Endodermal cell (in vitro differentiated cells): ENCODE data around the gene SH3BP4. TPM values are rescaled to one million over a fixed set of nuclear protein-coding genes. Genes with fewer than 3 reads are reported as not detected.

Experiments
- DNase-seq: peaks from one replicate; pipeline ENCODE4 v3.0.0-alpha.2; 2017
- H3K27ac ChIP-seq: 2 replicates; pipeline ENCODE4 v1.5.1; 2013; ENCODE audit warnings: mild to moderate bottlenecking, low read depth, low read length, moderate library complexity
- H3K27me3 ChIP-seq: 2 replicates; pipeline ENCODE4 v1.6.1; 2013; ENCODE audit warnings: mild to moderate bottlenecking, low read length, moderate library complexity; ENCODE audit not compliant: insufficient read depth, control insufficient read depth, poor library complexity, severe bottlenecking
- H3K36me3 ChIP-seq: 2 replicates; pipeline ENCODE4 v1.7.0; 2013; ENCODE audit warnings: mild to moderate bottlenecking, low read length, moderate library complexity; ENCODE audit not compliant: control insufficient read depth, insufficient read depth
- H3K4me1 ChIP-seq: one replicate; pipeline ENCODE4 v1.7.0; 2013; ENCODE audit warnings: low read length; ENCODE audit not compliant: control insufficient read depth, insufficient read depth
- H3K4me3 ChIP-seq: 2 replicates; pipeline ENCODE4 v1.5.1; 2013; ENCODE audit warnings: mild to moderate bottlenecking, low read length, moderate library complexity
- H3K9ac ChIP-seq: 2 replicates; pipeline ENCODE4 v1.6.1; 2013; ENCODE audit warnings: mild to moderate bottlenecking, low read length, moderate library complexity; ENCODE audit not compliant: poor library complexity, severe bottlenecking; ENCODE audit errors: extremely low read depth
- H3K9me3 ChIP-seq: 2 replicates; pipeline ENCODE4 v1.6.1; 2013; ENCODE audit warnings: mild to moderate bottlenecking, low read length, moderate library complexity; ENCODE audit not compliant: control insufficient read depth
- H3K27ac Mint-ChIP-seq: 2 replicates; pipeline ENCODE4 v1.8.0; 2020; ENCODE audit warnings: mixed read lengths
- H3K27me3 Mint-ChIP-seq: 2 replicates; pipeline ENCODE4 v1.8.0; 2021; ENCODE audit warnings: mild to moderate bottlenecking, mixed read lengths; ENCODE audit not compliant: insufficient read depth
- H3K36me3 Mint-ChIP-seq: 2 replicates; pipeline ENCODE4 v1.8.0; 2020; ENCODE audit warnings: low read depth, mixed read lengths
- H3K4me1 Mint-ChIP-seq: 2 replicates; pipeline ENCODE4 v1.8.0; 2020; ENCODE audit warnings: mixed read lengths
- H3K4me3 Mint-ChIP-seq: 2 replicates; pipeline ENCODE4 v1.8.0; 2020; ENCODE audit warnings: mild to moderate bottlenecking, moderate library complexity, mixed read lengths
- H3K9me3 Mint-ChIP-seq: 2 replicates; pipeline ENCODE4 v1.8.0; 2020; ENCODE audit warnings: mild to moderate bottlenecking, mixed read lengths
- WGBS, 2 experiments: methylation state at CpG; one replicate each; pipeline versions ENCODE4 v1.1.5 to v1.1.7; 2013; ENCODE audit warnings: missing lambda C conversion rate in 2 of 2, mixed read lengths in 1 of 2; ENCODE audit not compliant: insufficient coverage in 1 of 2, insufficient read length in 1 of 2; 5-methylcytosine and 5-hydroxymethylcytosine counted together
- total RNA-seq, 2 donors: library from RNA; stranded (reverse); fragmentation: NEBNext Ultra II Directional in 1 of 2; extraction: Animal tissue kit (Norgen Biotek cat#: 25700) in 1 of 2; gene quantifications; 2 replicates in 1 of 2; 3 replicates in 1 of 2; pipeline ENCODE4 v1.2.1, GENCODE V29; 2021
- TF ChIP-seq, protein P1 (sequence below): fragments of 200-600 bp; sonication (generic); conservative IDR thresholded peaks from 2 replicates; pipeline ENCODE4 v1.5.0; 2021; ENCODE audit warnings: antibody characterized with exemption, mild to moderate bottlenecking

The SH3BP4 gene
- total RNA-seq, 2 donors from 2014 or later: 49.1 to 53.4 TPM

- Mint-ChIP-seq H3K4me1 (peaks cover 69% of the 10 kb centered on the region), H3K27ac (peak overlapping the region; percentile 86), H3K36me3 (peaks cover 31% of the 10 kb centered on the region), H3K4me3 (no peak overlapping the region), H3K9me3 (no peaks in the 10 kb centered on the region), H3K27me3 (no peaks in the 10 kb centered on the region)
- Histone ChIP-seq H3K9me3 (no peaks in the 10 kb centered on the region), H3K27ac (no peak overlapping the region), H3K9ac (no peak overlapping the region), H3K36me3 (peaks cover 46% of the 10 kb centered on the region), H3K4me1 (peaks cover 29% of the 10 kb centered on the region), H3K27me3 (no peaks in the 10 kb centered on the region), H3K4me3 (no peak overlapping the region)
- no peak for DNase-seq
- 93 to 97% methylated on average over 5 to 6 of the region's 6 CpGs for WGBS, 2 experiments
- TF ChIP-seq, protein P1, sequence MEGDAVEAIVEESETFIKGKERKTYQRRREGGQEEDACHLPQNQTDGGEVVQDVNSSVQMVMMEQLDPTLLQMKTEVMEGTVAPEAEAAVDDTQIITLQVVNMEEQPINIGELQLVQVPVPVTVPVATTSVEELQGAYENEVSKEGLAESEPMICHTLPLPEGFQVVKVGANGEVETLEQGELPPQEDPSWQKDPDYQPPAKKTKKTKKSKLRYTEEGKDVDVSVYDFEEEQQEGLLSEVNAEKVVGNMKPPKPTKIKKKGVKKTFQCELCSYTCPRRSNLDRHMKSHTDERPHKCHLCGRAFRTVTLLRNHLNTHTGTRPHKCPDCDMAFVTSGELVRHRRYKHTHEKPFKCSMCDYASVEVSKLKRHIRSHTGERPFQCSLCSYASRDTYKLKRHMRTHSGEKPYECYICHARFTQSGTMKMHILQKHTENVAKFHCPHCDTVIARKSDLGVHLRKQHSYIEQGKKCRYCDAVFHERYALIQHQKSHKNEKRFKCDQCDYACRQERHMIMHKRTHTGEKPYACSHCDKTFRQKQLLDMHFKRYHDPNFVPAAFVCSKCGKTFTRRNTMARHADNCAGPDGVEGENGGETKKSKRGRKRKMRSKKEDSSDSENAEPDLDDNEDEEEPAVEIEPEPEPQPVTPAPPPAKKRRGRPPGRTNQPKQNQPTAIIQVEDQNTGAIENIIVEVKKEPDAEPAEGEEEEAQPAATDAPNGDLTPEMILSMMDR: no peak
Observed at GRCh38 chr2:235006986-235007385, 55.2 kb downstream of the SH3BP4 start.

GRCh38 chr2:235007664-235008457, 56.0 kb downstream of the SH3BP4 start:
- peaks cover 23% of the 10 kb centered on the region for H3K36me3 Mint-ChIP-seq
- Histone ChIP-seq H3K4me1 (peaks cover 29% of the 10 kb centered on the region), H3K9ac (no peak overlapping the region), H3K27me3 (no peaks in the 10 kb centered on the region), H3K9me3 (no peaks in the 10 kb centered on the region), H3K4me3 (no peak overlapping the region), H3K36me3 (peaks cover 37% of the 10 kb centered on the region), H3K27ac (peak overlapping the region; percentile 77)
- no peak overlapping the region for H3K4me3 Mint-ChIP-seq
- H3K27ac Mint-ChIP-seq: peak overlapping the region; percentile 82
- H3K9me3 Mint-ChIP-seq: no peaks in the 10 kb centered on the region
- peaks cover 63% of the 10 kb centered on the region for H3K4me1 Mint-ChIP-seq
- H3K27me3 Mint-ChIP-seq: no peaks in the 10 kb centered on the region
- 95 to 96% methylated on average over 14 to 25 of the region's 25 CpGs for WGBS, 2 experiments
- TF ChIP-seq, protein P1: no peak
- no peak for DNase-seq

DNA sequence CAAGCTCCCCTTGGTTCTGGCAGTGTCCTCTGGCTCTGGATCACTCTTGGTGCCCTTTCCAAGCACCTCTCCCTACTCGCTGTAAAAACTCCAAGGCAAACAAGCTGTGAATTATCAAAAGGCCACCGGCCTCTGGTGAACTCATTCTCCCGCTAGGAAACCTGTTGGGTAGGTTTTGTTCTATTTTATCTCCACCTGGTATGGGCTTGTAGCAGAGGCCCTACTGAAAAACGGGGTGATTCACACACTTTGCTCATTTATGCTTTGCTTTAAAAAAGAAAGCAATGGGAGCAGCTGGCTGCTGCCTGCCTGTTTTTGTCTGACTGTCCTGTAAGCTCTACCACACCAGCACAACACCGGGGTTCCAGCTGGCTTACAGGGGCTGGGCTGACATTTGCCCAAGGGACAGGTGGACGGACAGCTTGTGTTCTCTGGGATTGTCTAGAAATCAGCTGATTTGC, 56.8 kb downstream of the SH3BP4 start:
- Histone ChIP-seq H3K4me1 (peaks cover 25% of the 10 kb centered on the region), H3K4me3 (no peak overlapping the region), H3K36me3 (peaks cover 31% of the 10 kb centered on the region), H3K27me3 (no peaks in the 10 kb centered on the region), H3K27ac (peak overlapping the region; percentile 77), H3K9me3 (no peaks in the 10 kb centered on the region), H3K9ac (no peak overlapping the region)
- DNase-seq: no peak
- WGBS, 2 experiments: 88 to 93% methylated on average over 3 to 6 of the region's 6 CpGs
- Mint-ChIP-seq H3K36me3 (peaks cover 19% of the 10 kb centered on the region), H3K27ac (peak overlapping the region; percentile 83), H3K4me1 (peaks cover 56% of the 10 kb centered on the region), H3K4me3 (no peak overlapping the region), H3K27me3 (no peaks in the 10 kb centered on the region), H3K9me3 (no peaks in the 10 kb centered on the region)
- TF ChIP-seq, protein P1: no peak
